Stimulated activated CD4-positive, alpha-beta T cell treated with anti-CD3 and anti-CD28 coated beads, Interleukin-2, amount 100 ng/mL, for 4 hours (primary cell): Measurements from ENCODE around the gene ZNF554.

Experiments used
- DNase-seq: peaks from one replicate; pipeline ENCODE4 v3.0.0-alpha.2; 2020; ENCODE audit warnings: low read depth

ZNF554 gene

GRCh38 chr19:2867025-2867991 lies 47.6 kb downstream of the ZNF554 start, which contains the start of gene ZNF556:
Gene ZNF556 (plus strand): TSS chr19:2867335. CDS start chr19:2867422, 87 bp downstream.
- DNase-seq = no peak

GRCh38 chr19:2869618-2870017 lies 50.0 kb downstream of the ZNF554 start:
- DNase-seq = no peak

GRCh38 chr19:2872175-2872574 lies 52.5 kb downstream of the ZNF554 start:
- peak; percentile 9 for DNase-seq

GRCh38 chr19:2877398-2878331 lies 58.0 kb downstream of the ZNF554 start:
- no peak for DNase-seq

GRCh38 chr19:2883686-2884439 lies 64.2 kb downstream of the ZNF554 start:
- no peak for DNase-seq

- no peak for DNase-seq
Measured at GRCh38 chr19:2885736-2886135, 66.1 kb downstream of the ZNF554 start.
